Neuronal stem cell (in vitro differentiated cells): ENCODE measurements around the gene YPEL1.

Source experiments
- DNase-seq: peaks from one replicate; pipeline ENCODE4 v3.0.0-alpha.2; 2013; ENCODE audit warnings: low spot score
- H2AFZ ChIP-seq: one replicate; pipeline ENCODE4 v1.6.1; 2013; ENCODE audit warnings: mild to moderate bottlenecking, low read length, inconsistent platforms
- H2AK5ac ChIP-seq: 2 replicates; pipeline ENCODE4 v1.6.1; 2013; ENCODE audit warnings: low read depth, mild to moderate bottlenecking, inconsistent platforms, low read length, moderate library complexity, mixed read lengths
- H2BK120ac ChIP-seq: 2 replicates; pipeline ENCODE4 v1.6.1; 2013; ENCODE audit warnings: low read depth, mild to moderate bottlenecking, inconsistent platforms, low read length, moderate library complexity, mixed read lengths
- H2BK12ac ChIP-seq: one replicate; pipeline ENCODE4 v1.6.1; 2013; ENCODE audit warnings: low read length, inconsistent platforms
- H2BK15ac ChIP-seq: 2 replicates; pipeline ENCODE4 v1.6.1; 2013; ENCODE audit warnings: mild to moderate bottlenecking, low read length, inconsistent platforms, mixed read lengths
- H2BK5ac ChIP-seq: one replicate; pipeline ENCODE4 v1.6.1; 2013; ENCODE audit warnings: inconsistent platforms, mild to moderate bottlenecking, low read length, moderate library complexity
- H3K14ac ChIP-seq: one replicate; pipeline ENCODE4 v1.6.1; 2013; ENCODE audit warnings: low read length, inconsistent platforms
- H3K18ac ChIP-seq: 2 replicates; pipeline ENCODE4 v1.6.1; 2013; ENCODE audit warnings: low read length, inconsistent platforms
- H3K23ac ChIP-seq: 2 replicates; pipeline ENCODE4 v1.6.1; 2013; ENCODE audit warnings: low read depth, mild to moderate bottlenecking, mixed read lengths, low read length, inconsistent platforms; ENCODE audit not compliant: poor library complexity
- H3K27ac ChIP-seq: replicated peaks from 3 replicates; pipeline ENCODE4 v1.5.1; 2013; ENCODE audit warnings: low read length, inconsistent platforms
- H3K27me3 ChIP-seq, 3 experiments: 2 replicates each; pipeline ENCODE4 v1.6.1; 2013; ENCODE audit warnings: low read length in 3 of 3, mild to moderate bottlenecking in 2 of 3, inconsistent platforms in 1 of 3, low read depth in 1 of 3, mixed read lengths in 1 of 3, moderate library complexity in 1 of 3; ENCODE audit not compliant: control insufficient read depth in 3 of 3, insufficient read depth in 3 of 3
- H3K36me3 ChIP-seq, 2 donors: replicated peaks in 1 of 2; 2 replicates each; pipeline ENCODE4 v1.6.1; 2013; ENCODE audit warnings: low read length in 2 of 2; ENCODE audit not compliant: control insufficient read depth in 2 of 2, insufficient read depth in 2 of 2
- H3K4ac ChIP-seq: 2 replicates; pipeline ENCODE4 v1.6.1; 2013; ENCODE audit warnings: inconsistent platforms, mild to moderate bottlenecking, low read length, moderate library complexity
- H3K4me1 ChIP-seq, 2 donors: 1 replicate in 1 of 2; 2 replicates in 1 of 2; pipeline ENCODE4 v1.6.1; 2013; ENCODE audit warnings: low read length in 2 of 2, low read depth in 1 of 2; ENCODE audit not compliant: control insufficient read depth in 2 of 2, insufficient read depth in 1 of 2
- H3K4me2 ChIP-seq: one replicate; pipeline ENCODE4 v1.6.1; 2013; ENCODE audit warnings: mild to moderate bottlenecking, low read length, inconsistent platforms; ENCODE audit not compliant: insufficient read depth, poor library complexity, severe bottlenecking
- H3K4me3 ChIP-seq, 2 donors: 2 replicates each; pipeline ENCODE4 v1.5.1; 2013; ENCODE audit warnings: low read length in 2 of 2, mild to moderate bottlenecking in 2 of 2, inconsistent platforms in 1 of 2, moderate library complexity in 1 of 2
- H3K79me1 ChIP-seq: one replicate; pipeline ENCODE4 v1.6.1; 2013; ENCODE audit warnings: low read depth, mild to moderate bottlenecking, inconsistent platforms, low read length, moderate library complexity
- H3K9ac ChIP-seq: one replicate; pipeline ENCODE4 v1.6.1; 2013; ENCODE audit warnings: mild to moderate bottlenecking, low read depth, low read length, inconsistent platforms; ENCODE audit not compliant: poor library complexity
- H3K9me3 ChIP-seq, 2 donors: replicated peaks in 1 of 2; 2 replicates each; pipeline versions ENCODE3 to v1.6.1; 2013; ENCODE audit warnings: low read length in 2 of 2, mild to moderate bottlenecking in 2 of 2, inconsistent platforms in 1 of 2, low read depth in 1 of 2, mixed read lengths in 1 of 2, moderate library complexity in 1 of 2; ENCODE audit not compliant: control insufficient read depth in 2 of 2, insufficient read depth in 1 of 2
- H4K8ac ChIP-seq: one replicate; pipeline ENCODE4 v1.6.1; 2013; ENCODE audit warnings: low read depth, mild to moderate bottlenecking, inconsistent platforms, low read length, moderate library complexity
- H4K91ac ChIP-seq: one replicate; pipeline ENCODE4 v1.6.1; 2013; ENCODE audit warnings: low read length, low read depth, mild to moderate bottlenecking, inconsistent platforms; ENCODE audit not compliant: poor library complexity
- WGBS, 2 donors: extraction: QIAGEN DNeasy Blood & Tissue Kit; methylation state at CpG; one replicate each; pipeline ENCODE4 v1.1.7; 2013; ENCODE audit warnings: missing lambda C conversion rate in 2 of 2, mixed read lengths in 1 of 2; ENCODE audit not compliant: insufficient read length in 2 of 2, insufficient replicate concordance in 1 of 2; ENCODE audit errors: extremely low coverage in 2 of 2; 5-methylcytosine and 5-hydroxymethylcytosine counted together

YPEL1 gene

GRCh38 chr22:21764038-21764804 lies 28.6 kb upstream of the YPEL1 start:
- Histone ChIP-seq H2BK120ac (no peak overlapping the region), H3K9me3 (no peaks in the 10 kb centered on the region), H3K27ac (no peak overlapping the region), H4K91ac (no peak overlapping the region), H3K4me1 (no peaks in the 10 kb centered on the region), H2BK12ac (no peak overlapping the region), H3K4me3 (no peak overlapping the region), H3K9ac (no peak overlapping the region), H3K36me3 (peaks cover 64 to 97% of the 10 kb centered on the region in 2 donors), H3K79me1 (no peaks in the 10 kb centered on the region), H3K4ac (no peak overlapping the region), H2AFZ (no peak overlapping the region), H3K14ac (no peak overlapping the region), H2BK15ac (no peak overlapping the region), H2BK5ac (no peak overlapping the region), H2AK5ac (no peak overlapping the region), H3K4me2 (no peak overlapping the region), H4K8ac (no peak overlapping the region), H3K27me3 (no peaks in the 10 kb centered on the region), H3K18ac (no peak overlapping the region), H3K23ac (no peak overlapping the region)
- no CpG with 5 or more reads among the region's 9 CpGs for WGBS, 2 donors
- DNase-seq = no peak

GRCh38 chr22:21762712-21763581 lies 27.4 kb upstream of the YPEL1 start:
- H3K4ac ChIP-seq = no peak overlapping the region
- no peaks in the 10 kb centered on the region for H3K79me1 ChIP-seq
- H3K36me3 ChIP-seq = peaks cover 58 to 97% of the 10 kb centered on the region in 2 donors
- H2BK5ac ChIP-seq = no peak overlapping the region
- no peak overlapping the region for H2AFZ ChIP-seq
- H2AK5ac ChIP-seq = no peak overlapping the region
- no peak overlapping the region for H3K23ac ChIP-seq
- no peak for DNase-seq
- H2BK12ac ChIP-seq = no peak overlapping the region
- H3K18ac ChIP-seq = no peak overlapping the region
- no peak overlapping the region for H3K4me2 ChIP-seq
- no peaks in the 10 kb centered on the region for H3K4me1 ChIP-seq
- no peak overlapping the region for H2BK15ac ChIP-seq
- H4K8ac ChIP-seq = no peak overlapping the region
- H3K9me3 ChIP-seq = no peaks in the 10 kb centered on the region
- no peak overlapping the region for H2BK120ac ChIP-seq
- H3K14ac ChIP-seq = no peak overlapping the region
- no peak overlapping the region for H4K91ac ChIP-seq
- H3K4me3 ChIP-seq = no peak overlapping the region
- H3K27ac ChIP-seq = no peak overlapping the region
- WGBS, 2 donors = no CpG with 5 or more reads among the region's 13 CpGs
- H3K9ac ChIP-seq = no peak overlapping the region
- H3K27me3 ChIP-seq = no peaks in the 10 kb centered on the region

DNA sequence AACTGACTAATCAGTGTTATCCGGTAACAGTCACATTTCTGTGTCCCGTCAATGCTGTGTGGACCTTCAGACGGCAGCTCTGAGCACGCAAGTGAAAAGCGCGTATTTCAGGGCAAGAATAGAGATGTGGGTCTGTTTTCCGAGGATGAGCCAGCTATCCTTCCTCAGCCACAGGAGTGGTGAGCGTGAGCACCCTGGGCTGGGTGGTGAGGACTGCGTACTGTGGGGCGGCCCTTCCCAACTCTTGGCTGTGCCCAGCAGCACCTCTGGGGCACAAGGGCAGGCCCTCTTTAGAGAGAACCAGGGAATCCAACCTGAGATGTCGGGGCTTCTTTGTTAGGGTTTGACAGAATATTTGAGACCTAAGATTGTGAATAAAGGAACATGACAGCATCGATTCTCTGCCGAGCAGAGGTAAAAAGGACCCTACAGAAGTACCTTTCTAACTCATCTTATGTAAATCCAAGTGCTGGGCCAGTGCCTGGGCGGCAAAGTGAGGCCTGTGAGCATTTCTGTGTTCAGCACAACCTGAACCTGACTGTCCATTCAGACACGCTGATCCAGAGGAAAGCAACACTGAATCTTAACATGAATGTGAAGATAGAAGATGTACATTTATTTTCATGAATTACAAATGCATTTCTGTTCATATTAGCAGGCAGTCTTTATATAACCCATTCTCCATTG lies 26.5 kb upstream of the YPEL1 start:
- no peaks in the 10 kb centered on the region for H3K4me1 ChIP-seq
- H3K27me3 ChIP-seq = no peaks in the 10 kb centered on the region
- no peak overlapping the region for H3K4me2 ChIP-seq
- H3K79me1 ChIP-seq = no peaks in the 10 kb centered on the region
- no peaks in the 10 kb centered on the region for H3K9me3 ChIP-seq
- no peak overlapping the region for H2BK5ac ChIP-seq
- DNase-seq = no peak
- H3K14ac ChIP-seq = no peak overlapping the region
- H4K8ac ChIP-seq = no peak overlapping the region
- H3K4ac ChIP-seq = no peak overlapping the region
- H3K23ac ChIP-seq = peak overlapping the region; percentile 70
- H3K36me3 ChIP-seq = peaks cover 52 to 90% of the 10 kb centered on the region in 2 donors
- no peak overlapping the region for H3K4me3 ChIP-seq
- no CpG with 5 or more reads among the region's 15 CpGs for WGBS, 2 donors
- no peak overlapping the region for H2BK15ac ChIP-seq
- H2AK5ac ChIP-seq = no peak overlapping the region
- no peak overlapping the region for H3K9ac ChIP-seq
- H2AFZ ChIP-seq = no peak overlapping the region
- H3K18ac ChIP-seq = no peak overlapping the region
- no peak overlapping the region for H3K27ac ChIP-seq
- no peak overlapping the region for H4K91ac ChIP-seq
- no peak overlapping the region for H2BK120ac ChIP-seq
- H2BK12ac ChIP-seq = no peak overlapping the region

GRCh38 chr22:21761086-21761485 lies 25.5 kb upstream of the YPEL1 start:
- no peak overlapping the region for H3K14ac ChIP-seq
- WGBS, 2 donors = no CpG with 5 or more reads among the region's 2 CpGs
- no peak overlapping the region for H4K91ac ChIP-seq
- no peak overlapping the region for H3K4me2 ChIP-seq
- no peak overlapping the region for H3K27ac ChIP-seq
- no peak overlapping the region for H3K4ac ChIP-seq
- no peak overlapping the region for H2BK12ac ChIP-seq
- H3K4me1 ChIP-seq = no peaks in the 10 kb centered on the region
- H3K36me3 ChIP-seq = peaks cover 43 to 80% of the 10 kb centered on the region in 2 donors
- H2AK5ac ChIP-seq = no peak overlapping the region
- no peak overlapping the region for H3K9ac ChIP-seq
- no peak overlapping the region for H2AFZ ChIP-seq
- no peak overlapping the region for H2BK5ac ChIP-seq
- H2BK120ac ChIP-seq = no peak overlapping the region
- no peak overlapping the region for H3K18ac ChIP-seq
- H3K4me3 ChIP-seq = no peak overlapping the region
- no peak overlapping the region for H2BK15ac ChIP-seq
- H3K23ac ChIP-seq = no peak overlapping the region
- H4K8ac ChIP-seq = no peak overlapping the region
- no peaks in the 10 kb centered on the region for H3K9me3 ChIP-seq
- no peak for DNase-seq
- no peaks in the 10 kb centered on the region for H3K79me1 ChIP-seq
- no peaks in the 10 kb centered on the region for H3K27me3 ChIP-seq
